Heart right ventricle (tissue), 16 donors: ENCODE measurements around the gene SCN4B. TPM values are rescaled to one million over a fixed set of nuclear protein-coding genes. Genes with fewer than 3 reads are reported as not detected.
"Not testable (repeated sequence)": the region's sequence is repeated elsewhere in the genome, so short reads cannot be mapped to it uniquely, and the experiment has no call there.

Source experiments
- ATAC-seq, 8 donors: fragments of 200-7000 bp; cut with Tn5 transposase; one replicate each; pipeline ENCODE4 v1.9.1; 2020; ENCODE audit warnings: mild to moderate bottlenecking in 8 of 8, moderate library complexity in 8 of 8, moderate number of reproducible peaks in 1 of 8
- DNase-seq, 2 donors: peaks; one replicate each; pipeline ENCODE4 v3.0.0-alpha.2; 2020
- H3K27ac ChIP-seq, 10 donors: fragments of 200-600 bp; sonication (generic) in 2 of 10; one replicate each; pipeline versions ENCODE4 v1.5.0 to v1.8.0; 2020 to 2022; ENCODE audit warnings: mild to moderate bottlenecking in 3 of 10
- H3K27me3 ChIP-seq, 7 donors: fragments of 200-600 bp; one replicate each; pipeline ENCODE4 v1.8.0; 2021 to 2022; ENCODE audit warnings: mild to moderate bottlenecking in 2 of 7
- H3K36me3 ChIP-seq, 9 donors: fragments of 200-600 bp; sonication (generic) in 1 of 9; one replicate each; pipeline versions ENCODE4 v1.5.0 to v1.8.0; 2020 to 2022; ENCODE audit warnings: mild to moderate bottlenecking in 2 of 9
- H3K4me1 ChIP-seq, 9 donors: fragments of 200-600 bp; sonication (generic) in 1 of 9; one replicate each; pipeline versions ENCODE4 v1.5.0 to v1.8.0; 2020 to 2022; ENCODE audit warnings: mild to moderate bottlenecking in 4 of 9
- H3K4me3 ChIP-seq, 10 donors: fragments of 200-600 bp; sonication (generic) in 2 of 10; one replicate each; pipeline versions ENCODE4 v1.5.0 to v1.8.0; 2020 to 2022; ENCODE audit warnings: mild to moderate bottlenecking in 7 of 10, moderate library complexity in 2 of 10
- H3K9me3 ChIP-seq, 11 donors: fragments of 200-600 bp in 10 of 11; sonication (generic) in 2 of 11; one replicate each; pipeline versions ENCODE4 v1.5.0 to v1.8.0; 2013 to 2022; ENCODE audit warnings: mild to moderate bottlenecking in 2 of 11, control low read depth in 1 of 11, moderate library complexity in 1 of 11
- CTCF ChIP-seq, 9 donors: fragments of 200-600 bp; sonication (generic) in 2 of 9; IDR thresholded peaks; one replicate each; pipeline versions ENCODE4 v1.5.0 to v1.8.0; 2021 to 2022; ENCODE audit warnings: antibody characterized with exemption in 9 of 9, mild to moderate bottlenecking in 5 of 9, moderate library complexity in 1 of 9
- WGBS, 2 donors: extraction: QIAGEN DNeasy Blood & Tissue Kit; methylation state at CpG; one replicate each; pipeline ENCODE4 v1.1.7; 2013; ENCODE audit warnings: inconsistent platforms in 1 of 2; 5-methylcytosine and 5-hydroxymethylcytosine counted together
- intact Hi-C, 10 donors: fragments of 100-400 bp; cut with DNase I; formaldehyde crosslinking; loops; one replicate each; pipeline versions ENCODE4 v1.11.1 to v1.14.2; 2022
- polyA plus RNA-seq, 2 donors: library from polyadenylated mRNA; stranded (reverse); fragments of 200-250 nt; gene quantifications; one replicate each; pipeline ENCODE4 v1.2.3, GENCODE V29; 2013
- total RNA-seq, 10 donors: library from RNA; stranded (reverse); fragmentation: NEBNext Ultra II Directional in 3 of 10; extraction: Animal tissue kit (Norgen Biotek cat#: 25700) in 3 of 10; gene quantifications; one replicate each; pipeline versions ENCODE4 v1.2.1 to v1.2.4, GENCODE V29; 2021 to 2023
- donor health status: Arrhythmogenic right ventricular cardiomyopathy.
- donor health status: ischemic (EF 13 %, LVEDD 7.1; RV severe dilation, severe dysfunction).
- donor health status: healthy with polysubstance abuse.
- donor health status: DM: no; HTN: yes; CAD: no.
- donor health status: DM: no; HTN: no; CAD: no.
- donor health status: ischemic (EF 25% LVEDD 6.9; RV normal size, moderate dysfunction).
- donor health status: ischemic (EF 25% LVEDD 5.7; RV mildly dilated, moderate dysfunction).
- donor health status: healthy.
- donor health status: DM: yes; HTN: yes; CAD: no.
- donor health status: Ischemic cardiomyopathy.
- donor health status: ischemic (EF 35%, LVEDD 5.7; RV mildly dilated, moderate dysfunction).
- donor health status: nonischemic (EF 11% LVEDD 7.7; RV severe dilation, severe dysfunction).
- donor health status: DM: yes; HTN: yes; CAD: no.
- donor health status: PGD.
- donor health status: ischemic (EF 29% LVEDD 5.4; RV normal size, mild dysfunction).
- donor health status: nonischemic (EF 23%, LVEDD 6.1; RV moderate dilation, normal function).

Gene SCN4B
- total and polyA plus RNA-seq, 12 donors: 5.4 to 17.5 (median 9.2) TPM

GRCh38 chr11:118184784-118185579 is 32.4 kb upstream of the SCN4B start:
- Histone ChIP-seq H3K9me3 (no peaks in the 10 kb centered on the region), H3K27ac (no peak overlapping the region), H3K4me1 (peaks cover 0 to 49% (median 9%) of the 10 kb centered on the region in 9 donors), H3K4me3 (no peak overlapping the region), H3K27me3 (peaks cover 0 to 19% (median 4%) of the 10 kb centered on the region in 7 donors), H3K36me3 (no peaks in the 10 kb centered on the region)
- intact Hi-C loops: loop anchor here in 1 of 10 donors (5.0 kb wide), 1 partner anchor 38 kb away; no protein-coding TSS in a partner anchor
- no peak for ATAC-seq
- DNase-seq: no peak
- 89 to 91% methylated on average over 12 of the region's 12 CpGs for WGBS, 2 donors
- no peak for TF ChIP-seq CTCF (IDR thresholded peaks at IDR 0.05)

GRCh38 chr11:118183691-118184090 is 31.1 kb upstream of the SCN4B start:
- WGBS, 2 donors: 90 to 93% methylated on average over 5 of the region's 5 CpGs
- H3K27ac ChIP-seq, H3K9me3 ChIP-seq, H3K36me3 ChIP-seq, H3K4me3 ChIP-seq, DNase-seq, ATAC-seq: not testable (repeated sequence)
- peaks cover 0 to 18% (median 0%) of the 10 kb centered on the region in 7 donors for H3K27me3 ChIP-seq
- peaks cover 0 to 52% (median 13%) of the 10 kb centered on the region in 9 donors for H3K4me1 ChIP-seq
- intact Hi-C loops: loop anchor here in 1 of 10 donors (5.0 kb wide), 1 partner anchor 36 kb away; no protein-coding TSS in a partner anchor

- 6 to 16% methylated on average over 11 of the region's 11 CpGs for WGBS, 2 donors
- peaks cover 0 to 36% (median 13%) of the 10 kb centered on the region in 9 donors for H3K4me1 ChIP-seq
- no peaks in the 10 kb centered on the region for H3K9me3 ChIP-seq
- H3K27ac ChIP-seq: peak overlapping the region; percentile 26 to 86 (median 61)
- no peaks in the 10 kb centered on the region for H3K36me3 ChIP-seq
- ATAC-seq (peak; percentile 90 to 98 (median 94)), DNase-seq (peak; percentile 83 to 86)
- peak in 2 of 9 donors; percentile 32 to 36 for TF ChIP-seq CTCF (IDR thresholded peaks at IDR 0.05)
- peak overlapping the region in 2 of 10 donors; percentile 13 to 25 for H3K4me3 ChIP-seq
- intact Hi-C loops: loop anchor here in 1 of 10 donors (5.0 kb wide), 1 partner anchor 33 kb away; no protein-coding TSS in a partner anchor
- H3K27me3 ChIP-seq: peaks cover 0 to 8% (median 0%) of the 10 kb centered on the region in 7 donors
These were observed 27.7 kb upstream of the SCN4B start for GRCh38 chr11:118180300-118180703.

- H3K36me3 ChIP-seq: no peaks in the 10 kb centered on the region
- DNase-seq: no peak
- WGBS, 2 donors: 77% methylated on average over 4 of the region's 4 CpGs
- no peaks in the 10 kb centered on the region for H3K9me3 ChIP-seq
- peak overlapping the region in 3 of 10 donors; percentile 40 to 59 (median 54) for H3K4me3 ChIP-seq
- ATAC-seq: no peak
- TF ChIP-seq CTCF (IDR thresholded peaks at IDR 0.05): no peak
- peak overlapping the region in 2 of 10 donors; percentile 13 to 89 for H3K27ac ChIP-seq
- H3K4me1 ChIP-seq: peaks cover 3 to 37% (median 18%) of the 10 kb centered on the region in 9 donors
- peaks cover 0 to 8% (median 0%) of the 10 kb centered on the region in 7 donors for H3K27me3 ChIP-seq
- intact Hi-C loops: loop anchor here in 1 of 10 donors (2.0 kb wide), 1 partner anchor 18 kb away; no protein-coding TSS in a partner anchor
These were observed 24.1 kb upstream of the SCN4B start for GRCh38 chr11:118176778-118177134.
